Measurements from ENCODE around the gene SCT.

The SCT gene

GRCh38 chr11:623349-623869 is 3.6 kb downstream of the SCT start:
- DNase-seq (ENCODE audit: low spot score), result no peak

GRCh38 chr11:621838-622237 is 5.1 kb downstream of the SCT start:
- DNase-seq (ENCODE audit: low spot score), result no peak

- no peak for DNase-seq (ENCODE audit: low spot score)
These were observed 5.8 kb downstream of the SCT start for GRCh38 chr11:620935-621814.

DNA sequence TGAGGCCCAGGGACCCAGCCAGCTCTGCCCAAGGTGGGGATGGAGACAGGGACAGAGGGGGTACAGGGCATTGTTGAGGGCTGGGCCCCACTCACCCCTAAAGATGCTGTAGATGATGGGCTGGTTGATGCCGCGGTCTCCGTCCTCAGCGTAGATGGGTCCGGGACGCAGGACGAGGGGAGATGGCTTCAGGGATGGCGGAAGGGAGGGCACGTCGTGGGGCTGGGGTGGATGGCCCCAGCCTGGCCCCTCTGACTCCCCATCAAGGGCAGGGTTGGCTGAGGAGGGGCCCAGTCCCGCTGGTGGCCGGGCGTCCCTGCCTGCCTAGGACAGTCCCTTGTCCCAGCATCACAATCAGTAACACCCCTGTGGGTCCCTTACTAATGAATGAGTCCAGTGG is 6.8 kb downstream of the SCT start:
- DNase-seq (ENCODE audit: low spot score), result no peak

GRCh38 chr11:619628-620050 is 7.3 kb downstream of the SCT start:
- DNase-seq (ENCODE audit: low spot score), result no peak

DNA sequence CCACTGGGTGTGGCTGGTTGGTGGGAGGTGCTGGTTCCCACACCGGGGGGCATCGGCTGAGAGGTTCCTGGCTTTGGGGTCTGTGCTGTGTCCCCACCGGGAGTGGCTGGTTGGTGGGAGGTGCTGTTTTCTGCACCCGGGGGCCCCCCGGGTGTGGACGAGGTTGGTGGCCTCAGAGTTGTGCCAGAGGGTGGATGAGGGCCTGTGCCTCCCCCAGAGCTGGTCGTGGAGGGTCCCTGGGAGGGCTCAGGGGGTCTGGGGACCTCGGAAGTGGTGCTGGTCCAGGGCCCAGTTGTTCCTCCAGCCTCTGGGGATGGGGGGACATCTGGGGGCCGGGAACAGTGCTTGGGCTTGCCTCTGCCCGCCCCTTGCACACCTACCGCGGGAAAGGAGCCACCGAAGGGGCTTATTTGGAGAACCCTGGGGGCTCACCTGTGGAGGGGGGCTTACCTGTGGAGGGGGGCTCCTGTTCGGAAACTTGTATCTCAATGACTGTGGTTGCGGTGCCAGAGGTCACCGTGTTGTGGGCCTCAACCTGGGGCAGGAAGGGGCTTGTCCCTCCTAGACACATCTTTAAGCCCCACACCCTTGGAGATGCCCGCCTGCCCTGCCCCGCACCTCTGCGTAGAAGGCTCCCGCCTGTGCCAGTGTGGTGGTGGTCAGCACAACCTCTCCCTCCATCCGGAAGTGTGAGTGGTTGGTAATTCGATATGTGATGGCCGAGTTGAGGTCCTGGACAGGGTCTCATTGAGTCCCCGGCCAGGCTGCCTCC is 7.9 kb downstream of the SCT start:
- no peak for DNase-seq (ENCODE audit: low spot score)

- DNase-seq (ENCODE audit: low spot score), result no peak
These were observed 8.9 kb downstream of the SCT start for GRCh38 chr11:617912-618682.

DNA sequence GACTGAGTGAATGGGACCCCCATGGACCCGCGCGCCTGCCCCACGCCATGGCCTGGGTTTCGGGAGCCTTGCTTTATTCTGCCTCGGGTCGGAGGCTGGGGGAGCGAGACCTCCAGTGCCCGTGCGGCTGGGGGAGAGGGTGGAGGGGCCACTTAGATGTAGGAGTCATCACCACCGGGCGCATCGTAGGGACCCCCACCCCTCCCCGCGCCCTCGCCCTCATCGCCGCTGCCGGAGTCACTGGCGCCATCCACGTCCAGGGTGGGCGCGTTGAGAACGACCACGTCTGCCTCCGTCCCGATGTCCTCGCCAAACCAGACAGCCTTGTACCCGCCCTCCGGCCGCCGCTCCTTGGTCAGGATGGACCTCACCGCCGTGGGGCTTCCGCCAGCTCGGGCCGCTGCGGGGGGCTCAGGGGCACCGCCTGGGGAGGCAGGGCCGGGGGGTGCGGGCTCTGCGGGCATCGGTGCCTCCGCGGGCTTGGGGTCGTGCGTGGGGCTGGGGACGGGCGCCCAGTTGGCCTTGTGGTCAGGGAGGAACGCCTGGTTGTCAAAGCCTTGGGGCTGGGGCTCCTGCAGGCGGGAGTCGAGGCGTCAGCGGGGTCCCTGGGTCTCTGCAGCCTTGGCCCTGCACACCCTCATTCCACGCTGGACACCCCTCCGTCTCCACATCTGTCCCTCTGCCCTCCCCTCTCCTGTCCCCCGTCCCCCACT is 9.6 kb downstream of the SCT start:
- DNase-seq (ENCODE audit: low spot score), result no peak

GRCh38 chr11:616320-617198 is 10.4 kb downstream of the SCT start:
- no peak for DNase-seq (ENCODE audit: low spot score)

- DNase-seq (ENCODE audit: low spot score), result peak; percentile 74
These were observed 11.3 kb downstream of the SCT start, which contains the start of gene IRF7 for GRCh38 chr11:615504-616319. Gene IRF7 (minus strand): TSS chr11:615950. CDS start chr11:615364, 586 bp downstream.

- no peak for DNase-seq (ENCODE audit: low spot score)
These were observed 12.1 kb downstream of the SCT start for GRCh38 chr11:614623-615503.

DNA sequence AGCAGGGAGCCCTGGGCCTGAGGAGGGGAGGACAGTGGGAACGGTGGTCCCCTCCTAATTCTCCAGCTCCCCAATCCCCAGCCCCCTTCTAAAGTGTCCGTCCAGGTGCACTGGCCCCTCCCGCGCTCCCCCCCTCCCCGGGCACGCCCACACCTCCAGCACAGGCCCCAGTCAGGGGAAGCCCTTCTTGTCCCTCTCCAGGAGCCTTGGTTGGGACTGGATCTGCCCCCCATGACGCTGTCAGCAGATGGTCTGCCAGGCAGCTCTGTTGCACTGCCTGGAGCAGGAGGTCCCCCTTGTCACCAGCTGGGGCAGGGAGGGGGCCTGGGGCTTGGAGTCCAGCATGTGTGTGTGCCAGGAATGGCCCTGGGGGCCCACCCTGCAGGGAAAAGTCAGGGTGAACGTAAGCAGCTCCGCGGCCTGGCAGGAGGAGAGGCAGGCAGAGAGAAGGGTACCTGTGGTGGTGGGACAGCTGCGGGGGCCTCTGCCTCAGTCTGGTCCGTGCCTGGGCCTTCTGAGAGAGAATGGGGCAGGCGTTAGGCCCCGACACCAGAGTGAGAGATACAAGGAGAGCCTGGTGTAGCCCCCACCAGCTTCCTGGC is 12.9 kb downstream of the SCT start:
- DNase-seq (ENCODE audit: low spot score), result no peak

GRCh38 chr11:613369-613968 is 13.5 kb downstream of the SCT start:
- no peak for DNase-seq (ENCODE audit: low spot score)

DNA sequence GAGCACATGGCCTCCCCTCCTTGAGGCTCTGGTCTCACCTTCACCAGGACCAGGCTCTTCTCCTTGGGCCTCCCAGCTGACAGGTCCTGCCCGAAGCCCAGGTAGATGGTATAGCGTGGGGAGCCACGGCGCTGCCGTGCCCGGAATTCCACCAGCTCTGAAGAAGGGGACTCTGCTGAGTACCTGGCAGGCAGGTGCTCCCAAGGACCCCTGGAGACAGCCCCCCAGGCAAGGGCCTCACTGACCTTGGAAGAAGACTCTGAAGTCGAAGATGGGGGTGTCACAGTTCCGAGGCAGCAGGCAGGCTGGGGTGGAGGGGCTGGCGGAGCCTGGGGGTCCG is 14.1 kb downstream of the SCT start:
- no peak for DNase-seq (ENCODE audit: low spot score)

DNA sequence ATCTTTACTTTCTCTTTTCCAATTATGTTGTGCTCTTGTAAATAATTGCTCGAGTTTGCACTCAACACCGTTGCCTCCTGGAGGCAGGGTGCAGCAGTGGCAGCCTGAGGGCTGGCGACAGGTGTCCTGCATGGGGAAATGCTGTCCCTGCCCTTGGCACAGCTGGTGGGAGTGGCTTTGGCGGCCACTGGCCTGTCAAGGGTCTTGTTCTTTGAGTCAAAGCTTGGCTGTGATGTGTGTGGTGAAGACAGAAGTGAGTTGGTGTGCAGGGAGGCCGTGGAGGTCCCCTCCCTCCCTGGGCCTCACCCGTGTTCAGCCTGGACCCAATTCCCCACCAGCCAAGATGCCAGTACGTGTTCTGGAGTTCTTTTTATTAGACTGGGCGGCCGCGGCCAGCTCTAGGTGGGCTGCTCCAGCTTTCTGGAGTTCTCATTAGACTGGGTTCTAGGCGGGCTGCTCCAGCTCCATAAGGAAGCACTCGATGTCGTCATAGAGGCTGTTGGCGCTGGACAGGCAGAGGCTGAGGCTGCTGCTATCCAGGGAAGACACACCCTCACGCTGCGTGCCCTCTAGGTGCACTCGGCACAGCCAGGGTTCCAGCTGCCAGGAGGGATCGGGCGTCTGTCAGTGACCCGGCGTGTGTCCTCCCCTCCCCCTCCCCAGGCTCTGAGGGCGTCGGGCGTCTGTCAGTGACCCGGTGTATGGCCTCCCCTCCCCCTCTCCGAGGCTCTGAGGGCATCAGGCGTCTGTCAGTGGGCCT is 14.6 kb downstream of the SCT start:
- DNase-seq (ENCODE audit: low spot score), result no peak
